CD4-positive, alpha-beta T cell treated with Interleukin-15 for 4 hours (primary cell): ENCODE results near the gene HSD17B8.

ENCODE experiments used
- DNase-seq: peaks from one replicate; pipeline ENCODE4 v3.0.0-alpha.2; 2020; ENCODE audit warnings: low spot score

HSD17B8 gene

GRCh38 chr6:33241968-33242367 is 37.5 kb downstream of the HSD17B8 start:
- no peak for DNase-seq

- no peak for DNase-seq
These were observed 39.0 kb downstream of the HSD17B8 start for GRCh38 chr6:33243476-33243875.

GRCh38 chr6:33247977-33248642 is 43.7 kb downstream of the HSD17B8 start:
- DNase-seq = peak; percentile 91

- peak; percentile 19 for DNase-seq
These were observed 44.1 kb downstream of the HSD17B8 start for GRCh38 chr6:33248643-33248931.

- DNase-seq = peak; percentile 98
These were observed 44.7 kb downstream of the HSD17B8 start for GRCh38 chr6:33248932-33249731.

- no peak for DNase-seq
These were observed 45.5 kb downstream of the HSD17B8 start for GRCh38 chr6:33249732-33250630.

- no peak for DNase-seq
These were observed 46.3 kb downstream of the HSD17B8 start for GRCh38 chr6:33250731-33251130.

- no peak for DNase-seq
These were observed 47.0 kb downstream of the HSD17B8 start for GRCh38 chr6:33251395-33252012.

DNA sequence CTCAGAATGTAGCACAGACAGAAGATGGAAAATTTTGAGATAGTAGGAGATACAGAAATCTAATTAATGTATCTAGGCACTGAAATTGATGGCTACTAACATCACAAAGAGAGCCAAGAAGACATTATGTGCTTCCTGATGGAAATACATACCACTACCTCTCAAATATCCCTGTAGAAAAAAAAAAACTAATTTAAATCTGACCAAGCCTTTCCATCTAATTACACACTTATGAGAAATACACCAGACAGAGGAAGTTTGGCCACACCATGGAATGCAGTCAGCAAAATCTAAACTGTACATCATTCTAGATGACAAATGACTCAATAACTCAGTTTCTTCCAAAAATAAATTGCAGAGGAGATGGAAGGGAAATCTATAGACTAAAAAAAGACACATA is 48.3 kb downstream of the HSD17B8 start:
- no peak for DNase-seq

- no peak for DNase-seq
These were observed 50.1 kb downstream of the HSD17B8 start for GRCh38 chr6:33254591-33254990.
